Measurements from ENCODE around the gene ARHGAP42.

DNA sequence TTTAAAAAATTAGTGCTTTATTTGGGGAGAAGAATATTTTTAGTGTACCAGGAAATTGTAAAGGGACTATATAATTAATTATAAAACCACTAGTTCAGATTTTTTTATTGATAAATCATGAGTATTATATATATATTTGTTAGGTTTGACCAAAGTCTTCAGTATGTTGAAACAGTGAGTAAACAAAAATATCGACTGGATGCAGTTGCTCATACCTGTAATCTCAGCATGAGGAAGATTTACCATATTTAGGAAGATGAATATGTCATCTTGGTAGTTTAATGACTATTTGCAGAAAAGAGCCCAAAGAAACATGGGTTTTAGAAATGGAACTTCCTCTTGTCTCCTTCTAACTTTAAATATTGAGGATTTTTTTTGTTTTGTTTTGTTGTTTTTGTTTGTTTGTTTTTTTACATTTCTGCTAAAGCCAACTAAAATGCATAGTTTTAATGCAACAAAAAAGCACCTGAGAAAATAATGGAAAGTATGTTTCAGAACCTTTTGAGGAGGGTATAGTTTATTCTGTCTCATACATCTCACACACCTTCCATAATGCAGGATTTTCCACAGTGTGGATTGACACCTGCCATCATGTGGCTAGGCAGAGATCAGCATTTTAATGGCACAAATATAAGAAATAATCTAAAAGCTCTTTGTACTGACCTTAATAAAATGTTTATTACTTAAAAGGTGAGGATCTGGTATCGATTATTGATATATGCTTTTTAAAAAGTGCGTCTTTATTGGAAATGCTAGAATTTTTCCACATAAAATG, 114.3 kb downstream of the ARHGAP42 start:
- TF ChIP-seq POLR2AphosphoS5 (IDR thresholded peaks at IDR 0.05; ENCODE audit: borderline replicate concordance, low read depth, low read length) (no peak), EZH2 (IDR thresholded peaks at IDR 0.05) (no peak)

All from SK-N-MC (cell line).